RWPE1 (cell line): ENCODE measurements around the gene CRLF3.
"Not testable (repeated sequence)": the region's sequence is repeated elsewhere in the genome, so short reads cannot be mapped to it uniquely, and the experiment has no call there.

ENCODE experiments used
- CTCF ChIA-PET: fragments of 350-600 bp; sonication (Branson Sonifier 250); formaldehyde crosslinking; extraction: SDS; loops from one replicate; lab custom pipeline; 2021; lab: Yijun Ruan, JAX
- POLR2A ChIA-PET: fragments of 400-600 bp; formaldehyde crosslinking; extraction: SDS; loops from one replicate; lab custom pipeline; 2020; ENCODE audit warnings: antibody characterized with exemption; ENCODE audit not compliant: low non-redundant PET; lab: Yijun Ruan, JAX
- DNase-seq: peaks from one replicate; pipeline ENCODE4 v3.0.0; 2012; ENCODE audit warnings: low spot score
- H3K27ac ChIP-seq: fragments of 450-650 bp; 2 replicates; pipeline ENCODE4 v1.5.1; 2017

Gene CRLF3

GRCh38 chr17:30736371-30736770, 88.1 kb downstream of the CRLF3 start:
- DNase-seq, POLR2A ChIA-PET: not testable (repeated sequence)
- CTCF ChIA-PET, result interaction anchor here (0.5 kb wide), 1 partner anchor 250 kb away, joined by 3 read pairs; no protein-coding TSS in a partner anchor
- peak overlapping the region; percentile 17; the same call in 1 of the 2 replicates for H3K27ac ChIP-seq

DNA sequence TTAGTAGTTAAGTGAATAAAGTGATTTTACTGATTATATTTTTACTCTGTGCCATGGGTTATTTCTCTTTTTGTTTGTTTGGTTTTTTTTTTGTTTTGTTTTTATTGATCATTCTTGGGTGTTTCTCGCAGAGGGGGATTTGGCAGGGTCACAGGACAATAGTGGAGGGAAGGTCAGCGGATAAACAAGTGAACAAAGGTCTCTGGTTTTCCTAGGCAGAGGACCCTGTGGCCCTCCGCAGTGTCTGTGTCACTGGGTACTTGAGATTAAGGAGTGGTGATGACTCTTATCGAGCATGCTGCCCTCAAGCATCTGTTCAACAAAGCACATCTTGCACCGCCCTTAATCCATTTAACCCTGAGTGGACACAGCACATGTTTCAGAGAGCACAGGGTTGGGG, 88.8 kb downstream of the CRLF3 start:
- DNase-seq, H3K27ac ChIP-seq, CTCF ChIA-PET, POLR2A ChIA-PET: not testable (repeated sequence)

- POLR2A ChIA-PET, result interaction anchor here (0.6 kb wide), 1 partner anchor 689 kb away, joined by 3 read pairs; no protein-coding TSS in a partner anchor
- CTCF ChIA-PET, H3K27ac ChIP-seq, DNase-seq: not testable (repeated sequence)
These were observed 89.3 kb downstream of the CRLF3 start for GRCh38 chr17:30735206-30735605.

DNA sequence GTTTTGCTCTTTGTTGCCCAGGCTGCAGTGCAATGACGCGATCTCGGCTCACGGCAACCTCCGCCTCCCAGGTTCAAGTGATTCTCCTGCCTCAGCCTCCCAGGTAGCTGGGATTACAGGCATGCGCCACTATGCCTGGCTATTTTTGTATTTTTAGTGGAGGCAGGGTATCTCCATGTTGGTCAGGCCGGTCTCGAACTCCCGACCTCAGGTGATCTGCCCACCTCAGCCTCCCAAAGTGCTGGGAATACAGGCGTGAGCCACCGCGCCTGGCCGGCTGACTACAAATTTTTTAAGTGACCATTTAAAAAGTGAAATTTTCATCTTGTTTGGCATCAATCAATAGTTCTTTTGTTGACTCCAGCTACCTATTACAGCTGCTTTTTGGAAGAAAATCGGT, 90.3 kb downstream of the CRLF3 start:
- POLR2A ChIA-PET, result not testable (repeated sequence)
- CTCF ChIA-PET, result interaction anchor here (0.6 kb wide), 1 partner anchor 593 kb away, joined by 4 read pairs; no protein-coding TSS in a partner anchor

More for the DNA sequence above, 90.3 kb downstream of the CRLF3 start:
- DNase-seq, H3K27ac ChIP-seq: not testable (repeated sequence)
